OCI-LY1 (cell line): ENCODE results near the gene B4GALT5.

Experiments
- CTCF ChIP-seq: fragments of 200-600 bp; sonication (generic), shearing (Covaris generic); IDR thresholded peaks from 2 replicates; pipeline ENCODE4 v1.5.1; 2017; ENCODE audit warnings: mild to moderate bottlenecking, antibody characterized with exemption, low read length, moderate library complexity, mixed read lengths
- EZH2 ChIP-seq: fragments of 200-600 bp; sonication (generic), shearing (Covaris generic); IDR thresholded peaks from 2 replicates; pipeline ENCODE4 v1.8.0; 2017; ENCODE audit warnings: borderline replicate concordance, mixed run types, mild to moderate bottlenecking, antibody characterized with exemption, low read length, moderate library complexity, mixed read lengths

GRCh38 chr20:49751397-49751736 is 37.7 kb upstream of the B4GALT5 start:
- TF ChIP-seq CTCF, result no peak
- TF ChIP-seq EZH2, result no peak
